ENCODE results near the gene LDHD. TPM values are rescaled to one million over a fixed set of nuclear protein-coding genes. Genes with fewer than 3 reads are reported as not detected.

LDHD gene
- total and polyA plus RNA-seq, 9 of the 15 experiments (the other 6 are each of a cell fraction or from before 2014, with no cell fraction given): 0.19 to 0.86 (median 0.54) TPM; not detected in 3

GRCh38 chr16:75066861-75067447, 49.6 kb downstream of the LDHD start (continued):
- TF ChIP-seq DEAF1 (CRISPR knock-in tag; IDR thresholded peaks at IDR 0.05) (no peak), MAZ (CRISPR knock-in tag; conservative IDR thresholded peaks at IDR 0.05 in 1 of 2, IDR thresholded peaks at IDR 0.05 in 1 of 2) (0 out of 4 replicates have a peak, but pooled peaks of 1 of the 2 experiments have one; percentile 32), PTBP1 (IDR thresholded peaks at IDR 0.05; ENCODE audit: low read depth, low read length) (no peak), ZNF449 (CRISPR knock-in tag; IDR thresholded peaks at IDR 0.05) (no peak), NFYB (IDR thresholded peaks at IDR 0.05; ENCODE audit: extremely low read depth, insufficient read length) (no peak), POLR2AphosphoS2 (IDR thresholded peaks at IDR 0.05; ENCODE audit: low read length) (no peak), ETS2 (tag; IDR thresholded peaks at IDR 0.05; ENCODE audit: borderline replicate concordance, poor library complexity, severe bottlenecking) (no peak), ZNF668 (CRISPR knock-in tag; IDR thresholded peaks at IDR 0.05) (no peak), ZNF79 (CRISPR knock-in tag; IDR thresholded peaks at IDR 0.05; ENCODE audit: low read depth) (peak; percentile 76; the same call in 1 of the 2 replicates), SMC3 (conservative IDR thresholded peaks at IDR 0.05; ENCODE audit: insufficient read depth, low read depth, low read length) (no peak), MECOM (CRISPR knock-in tag; IDR thresholded peaks at IDR 0.05) (no peak)
- TF ChIP-seq, protein P1, sequence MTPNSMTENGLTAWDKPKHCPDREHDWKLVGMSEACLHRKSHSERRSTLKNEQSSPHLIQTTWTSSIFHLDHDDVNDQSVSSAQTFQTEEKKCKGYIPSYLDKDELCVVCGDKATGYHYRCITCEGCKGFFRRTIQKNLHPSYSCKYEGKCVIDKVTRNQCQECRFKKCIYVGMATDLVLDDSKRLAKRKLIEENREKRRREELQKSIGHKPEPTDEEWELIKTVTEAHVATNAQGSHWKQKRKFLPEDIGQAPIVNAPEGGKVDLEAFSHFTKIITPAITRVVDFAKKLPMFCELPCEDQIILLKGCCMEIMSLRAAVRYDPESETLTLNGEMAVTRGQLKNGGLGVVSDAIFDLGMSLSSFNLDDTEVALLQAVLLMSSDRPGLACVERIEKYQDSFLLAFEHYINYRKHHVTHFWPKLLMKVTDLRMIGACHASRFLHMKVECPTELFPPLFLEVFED (CRISPR knock-in tag; conservative IDR thresholded peaks at IDR 0.05): no peak
